Neural cell (in vitro differentiated cells): ENCODE results near the gene DLG2. TPM values are rescaled to one million over a fixed set of nuclear protein-coding genes. Genes with fewer than 3 reads are reported as not detected.
"Not testable (repeated sequence)": the region's sequence is repeated elsewhere in the genome, so short reads cannot be mapped to it uniquely, and the experiment has no call there.

Experiments used
- H2AFZ ChIP-seq: fragments of 200-600, 300-800 bp; sonication (generic), shearing (Covaris generic); 2 replicates; pipeline ENCODE4 v1.6.0; 2014; ENCODE audit warnings: low read depth, mild to moderate bottlenecking, antibody characterized with exemption, low read length, moderate library complexity
- H3F3A ChIP-seq: fragments of 200-600 bp; shearing (Covaris generic); 2 replicates; pipeline ENCODE4 v1.6.1; 2016; ENCODE audit warnings: mild to moderate bottlenecking, moderate library complexity, mixed read lengths, antibody characterized with exemption, low read length; ENCODE audit not compliant: insufficient read depth, poor library complexity, severe bottlenecking
- H3K27ac ChIP-seq: fragments of 200-600, 300-800 bp; sonication (generic), shearing (Covaris generic); 2 replicates; pipeline ENCODE4 v1.5.1; 2014; ENCODE audit warnings: mild to moderate bottlenecking, low read length, moderate library complexity
- H3K27me3 ChIP-seq: fragments of 300-800, 200-600 bp; sonication (generic), shearing (Covaris generic); 2 replicates; pipeline ENCODE4 v1.6.0; 2014; ENCODE audit warnings: mild to moderate bottlenecking, low read depth, low read length, moderate library complexity; ENCODE audit not compliant: insufficient read depth
- H3K36me3 ChIP-seq: fragments of 300-800, 200-600 bp; sonication (generic), shearing (Covaris generic); 2 replicates; pipeline ENCODE4 v1.5.1; 2014; ENCODE audit warnings: mild to moderate bottlenecking, antibody characterized with exemption, low read length, moderate library complexity; ENCODE audit not compliant: insufficient read depth
- H3K4me2 ChIP-seq: fragments of 300-800, 200-600 bp; sonication (generic), shearing (Covaris generic); 2 replicates; pipeline ENCODE4 v1.6.0; 2014; ENCODE audit warnings: mild to moderate bottlenecking, low read length
- H3K4me3 ChIP-seq: fragments of 300-800, 200-600 bp; sonication (generic), shearing (Covaris generic); 2 replicates; pipeline ENCODE4 v1.5.1; 2014; ENCODE audit warnings: mild to moderate bottlenecking, low read length, moderate library complexity
- H3K79me2 ChIP-seq: fragments of 200-600 bp; shearing (Covaris generic); replicated peaks from 2 replicates; pipeline ENCODE4 v1.6.0; 2014; ENCODE audit warnings: mild to moderate bottlenecking, low read length, moderate library complexity; ENCODE audit not compliant: insufficient read depth
- H3K9ac ChIP-seq: fragments of 300-800, 200-600 bp; sonication (generic), shearing (Covaris generic); 2 replicates; pipeline ENCODE4 v1.6.1; 2016; ENCODE audit warnings: mild to moderate bottlenecking, low read length, mixed read lengths
- H3K9me2 ChIP-seq: fragments of 200-600 bp; shearing (Covaris generic); 2 replicates; pipeline ENCODE4 v1.6.1; 2016; ENCODE audit warnings: mild to moderate bottlenecking, low read length, mixed read lengths; ENCODE audit not compliant: insufficient read depth
- H3K9me3 ChIP-seq: fragments of 200-600, 300-800 bp; sonication (generic), shearing (Covaris generic); 2 replicates; pipeline ENCODE4 v1.6.1; 2016; ENCODE audit warnings: mild to moderate bottlenecking, mixed run types, low read length, moderate library complexity, mixed read lengths
- H4K20me1 ChIP-seq: fragments of 200-600 bp; shearing (Covaris generic); 2 replicates; pipeline ENCODE4 v1.6.1; 2016; ENCODE audit warnings: mild to moderate bottlenecking, mixed run types; ENCODE audit not compliant: insufficient read depth
- EP300 ChIP-seq: fragments of 450-650 bp; conservative IDR thresholded peaks from 2 replicates; pipeline ENCODE4 v1.6.1; 2014; ENCODE audit warnings: antibody characterized with exemption, mild to moderate bottlenecking, moderate library complexity; ENCODE audit not compliant: poor library complexity, severe bottlenecking
- EZH2 ChIP-seq: fragments of 200-600, 300-800 bp; shearing (Covaris generic), sonication (generic); IDR thresholded peaks from 2 replicates; pipeline ENCODE4 v1.6.1; 2014; ENCODE audit warnings: antibody characterized with exemption, low read length, borderline replicate concordance, mild to moderate bottlenecking; ENCODE audit not compliant: insufficient read depth, poor library complexity, severe bottlenecking
- MXI1 ChIP-seq: fragments of 450-650 bp; conservative IDR thresholded peaks from 2 replicates; pipeline ENCODE4 v1.6.1; 2014; ENCODE audit warnings: antibody characterized with exemption, mild to moderate bottlenecking; ENCODE audit not compliant: poor library complexity, severe bottlenecking
- POLR2AphosphoS5 ChIP-seq: IDR thresholded peaks from 2 replicates; pipeline ENCODE4 v1.6.1; 2012
- RAD21 ChIP-seq: fragments of 450-650 bp; conservative IDR thresholded peaks from 2 replicates; pipeline ENCODE4 v1.6.1; 2014; ENCODE audit warnings: antibody characterized with exemption, mild to moderate bottlenecking, moderate library complexity
- SMC3 ChIP-seq: fragments of 450-650 bp; conservative IDR thresholded peaks from 2 replicates; pipeline ENCODE4 v1.6.1; 2014; ENCODE audit warnings: antibody characterized with exemption, mild to moderate bottlenecking, moderate library complexity; ENCODE audit not compliant: poor library complexity
- TAF1 ChIP-seq: IDR thresholded peaks from 2 replicates; pipeline ENCODE4 v1.6.1; 2012; ENCODE audit warnings: low read depth
- polyA plus RNA-seq: library from polyadenylated mRNA; depleted of rRNA; stranded (reverse); fragments of >200 nt; gene quantifications from 2 replicates; pipeline ENCODE4 v1.2.3, GENCODE V29; 2014
- TF ChIP-seq, protein P1 (sequence below): IDR thresholded peaks from 2 replicates; pipeline ENCODE4 v1.6.1; 2012; ENCODE audit warnings: borderline replicate concordance
- TF ChIP-seq, protein P2 (sequence below): fragments of 450-650 bp; IDR thresholded peaks from 2 replicates; pipeline ENCODE4 v1.5.1; 2014; ENCODE audit warnings: antibody characterized with exemption, mild to moderate bottlenecking, moderate library complexity; ENCODE audit not compliant: poor library complexity, severe bottlenecking

The DLG2 gene
- polyA plus RNA-seq, 1 donor from 2014 or later: 179 TPM

DNA sequence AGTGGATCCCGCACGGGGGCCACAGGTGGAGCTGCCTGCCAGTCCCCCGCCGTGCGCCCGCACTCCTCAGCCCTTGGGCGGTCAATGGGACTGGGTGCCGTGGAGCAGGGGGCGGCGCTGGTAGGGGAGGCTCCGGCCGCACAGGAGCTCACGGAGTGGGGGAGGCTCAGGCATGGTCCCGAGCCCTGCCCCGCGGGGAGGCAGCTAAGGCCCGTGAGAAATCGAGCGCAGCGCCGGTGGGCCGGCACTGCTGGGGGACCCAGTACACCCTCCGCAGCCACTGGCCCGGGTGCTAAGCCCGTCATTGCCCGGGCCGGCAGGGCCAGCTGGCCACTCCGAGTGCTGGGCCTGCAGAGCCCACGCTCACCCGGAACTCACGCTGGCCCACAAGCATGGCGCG is 1318.7 kb downstream of the DLG2 start:
- not testable (repeated sequence) for H3K9me2 ChIP-seq, H3K27ac ChIP-seq, H3K27me3 ChIP-seq, H4K20me1 ChIP-seq, H3K36me3 ChIP-seq, H2AFZ ChIP-seq, H3K4me3 ChIP-seq, H3K4me2 ChIP-seq, H3F3A ChIP-seq, H3K9me3 ChIP-seq, H3K9ac ChIP-seq, H3K79me2 ChIP-seq

DNA sequence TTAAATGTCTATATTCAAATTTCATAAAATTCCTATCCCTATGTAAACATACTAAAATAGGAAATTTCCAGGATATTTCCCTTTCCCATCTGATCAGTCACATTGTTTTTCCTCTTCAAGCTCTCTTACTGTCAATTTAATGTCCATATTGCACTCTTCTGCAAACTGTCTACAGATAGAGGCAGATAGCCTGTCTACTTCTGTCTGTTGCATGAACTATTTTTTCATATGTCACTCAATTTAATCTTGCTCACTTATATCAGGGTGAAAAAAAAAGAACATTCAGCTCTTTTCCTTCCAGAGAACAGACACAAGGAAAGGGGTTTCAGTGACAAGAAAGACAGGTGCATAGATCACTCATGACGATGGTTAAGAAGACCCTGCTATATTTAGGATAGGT is 1327.1 kb downstream of the DLG2 start:
- H3K4me2 ChIP-seq: peak overlapping the region; percentile 72
- H3K27me3 ChIP-seq: no peaks in the 10 kb centered on the region
- no peaks in the 10 kb centered on the region for H3K9me2 ChIP-seq
- H3K4me3 ChIP-seq: peak overlapping the region; percentile 23
- no peaks in the 10 kb centered on the region for H3K36me3 ChIP-seq
- H3F3A ChIP-seq: no peaks in the 10 kb centered on the region
- H4K20me1 ChIP-seq: no peaks in the 10 kb centered on the region
- no peaks in the 10 kb centered on the region for H3K79me2 ChIP-seq
- H3K9me3 ChIP-seq: no peaks in the 10 kb centered on the region
- H2AFZ ChIP-seq: no peak overlapping the region
- TF ChIP-seq POLR2AphosphoS5 (peak; percentile 68), RAD21 (no peak), EZH2 (no peak), EP300 (peak; percentile 97)
- TF ChIP-seq, protein P1, sequence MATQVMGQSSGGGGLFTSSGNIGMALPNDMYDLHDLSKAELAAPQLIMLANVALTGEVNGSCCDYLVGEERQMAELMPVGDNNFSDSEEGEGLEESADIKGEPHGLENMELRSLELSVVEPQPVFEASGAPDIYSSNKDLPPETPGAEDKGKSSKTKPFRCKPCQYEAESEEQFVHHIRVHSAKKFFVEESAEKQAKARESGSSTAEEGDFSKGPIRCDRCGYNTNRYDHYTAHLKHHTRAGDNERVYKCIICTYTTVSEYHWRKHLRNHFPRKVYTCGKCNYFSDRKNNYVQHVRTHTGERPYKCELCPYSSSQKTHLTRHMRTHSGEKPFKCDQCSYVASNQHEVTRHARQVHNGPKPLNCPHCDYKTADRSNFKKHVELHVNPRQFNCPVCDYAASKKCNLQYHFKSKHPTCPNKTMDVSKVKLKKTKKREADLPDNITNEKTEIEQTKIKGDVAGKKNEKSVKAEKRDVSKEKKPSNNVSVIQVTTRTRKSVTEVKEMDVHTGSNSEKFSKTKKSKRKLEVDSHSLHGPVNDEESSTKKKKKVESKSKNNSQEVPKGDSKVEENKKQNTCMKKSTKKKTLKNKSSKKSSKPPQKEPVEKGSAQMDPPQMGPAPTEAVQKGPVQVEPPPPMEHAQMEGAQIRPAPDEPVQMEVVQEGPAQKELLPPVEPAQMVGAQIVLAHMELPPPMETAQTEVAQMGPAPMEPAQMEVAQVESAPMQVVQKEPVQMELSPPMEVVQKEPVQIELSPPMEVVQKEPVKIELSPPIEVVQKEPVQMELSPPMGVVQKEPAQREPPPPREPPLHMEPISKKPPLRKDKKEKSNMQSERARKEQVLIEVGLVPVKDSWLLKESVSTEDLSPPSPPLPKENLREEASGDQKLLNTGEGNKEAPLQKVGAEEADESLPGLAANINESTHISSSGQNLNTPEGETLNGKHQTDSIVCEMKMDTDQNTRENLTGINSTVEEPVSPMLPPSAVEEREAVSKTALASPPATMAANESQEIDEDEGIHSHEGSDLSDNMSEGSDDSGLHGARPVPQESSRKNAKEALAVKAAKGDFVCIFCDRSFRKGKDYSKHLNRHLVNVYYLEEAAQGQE: peak; percentile 85
- peak overlapping the region; percentile 47 for H3K27ac ChIP-seq
- H3K9ac ChIP-seq: no peak overlapping the region

DNA sequence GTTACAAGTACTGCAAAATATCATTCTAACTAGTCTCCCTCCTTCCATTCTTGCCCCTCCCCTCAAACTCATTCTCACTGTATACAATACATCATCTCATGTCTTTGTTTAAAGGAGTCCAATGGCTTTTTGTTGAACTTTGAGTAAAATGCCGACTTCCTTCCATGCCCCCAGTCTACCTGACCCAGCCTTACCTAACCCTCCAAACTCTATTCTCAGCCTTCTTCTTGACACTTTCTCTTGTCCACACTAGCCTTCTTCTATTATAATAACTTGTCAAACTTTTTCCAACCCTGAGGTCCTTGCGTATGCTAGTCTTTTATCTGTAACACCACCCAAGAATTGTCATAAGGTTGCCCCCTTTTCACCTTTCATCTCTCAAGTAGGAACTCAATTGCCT is 1329.6 kb downstream of the DLG2 start:
- Histone ChIP-seq H3K9me2 (no peaks in the 10 kb centered on the region), H3K27me3 (no peaks in the 10 kb centered on the region), H2AFZ (no peak overlapping the region), H3K9ac (no peak overlapping the region), H3K79me2 (no peaks in the 10 kb centered on the region), H3K4me2 (no peak overlapping the region), H4K20me1 (no peaks in the 10 kb centered on the region), H3K36me3 (no peaks in the 10 kb centered on the region), H3K27ac (no peak overlapping the region), H3F3A (no peaks in the 10 kb centered on the region), H3K4me3 (no peak overlapping the region), H3K9me3 (no peaks in the 10 kb centered on the region)
- TF ChIP-seq POLR2AphosphoS5: no peak
- TF ChIP-seq, protein P1: no peak
- TF ChIP-seq EP300: no peak
- TF ChIP-seq, protein P2, sequence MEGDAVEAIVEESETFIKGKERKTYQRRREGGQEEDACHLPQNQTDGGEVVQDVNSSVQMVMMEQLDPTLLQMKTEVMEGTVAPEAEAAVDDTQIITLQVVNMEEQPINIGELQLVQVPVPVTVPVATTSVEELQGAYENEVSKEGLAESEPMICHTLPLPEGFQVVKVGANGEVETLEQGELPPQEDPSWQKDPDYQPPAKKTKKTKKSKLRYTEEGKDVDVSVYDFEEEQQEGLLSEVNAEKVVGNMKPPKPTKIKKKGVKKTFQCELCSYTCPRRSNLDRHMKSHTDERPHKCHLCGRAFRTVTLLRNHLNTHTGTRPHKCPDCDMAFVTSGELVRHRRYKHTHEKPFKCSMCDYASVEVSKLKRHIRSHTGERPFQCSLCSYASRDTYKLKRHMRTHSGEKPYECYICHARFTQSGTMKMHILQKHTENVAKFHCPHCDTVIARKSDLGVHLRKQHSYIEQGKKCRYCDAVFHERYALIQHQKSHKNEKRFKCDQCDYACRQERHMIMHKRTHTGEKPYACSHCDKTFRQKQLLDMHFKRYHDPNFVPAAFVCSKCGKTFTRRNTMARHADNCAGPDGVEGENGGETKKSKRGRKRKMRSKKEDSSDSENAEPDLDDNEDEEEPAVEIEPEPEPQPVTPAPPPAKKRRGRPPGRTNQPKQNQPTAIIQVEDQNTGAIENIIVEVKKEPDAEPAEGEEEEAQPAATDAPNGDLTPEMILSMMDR: no peak
- TF ChIP-seq MXI1: no peak
- no peak for TF ChIP-seq TAF1
- no peak for TF ChIP-seq EZH2
- no peak for TF ChIP-seq RAD21
- no peak for TF ChIP-seq SMC3
